Fibroblast of skin of scalp (primary cell): ENCODE measurements around the gene WNT2. TPM values are rescaled to one million over a fixed set of nuclear protein-coding genes. Genes with fewer than 3 reads are reported as not detected.

Source experiments
- DNase-seq: peaks from one replicate; pipeline ENCODE4 v3.0.0-alpha.2; 2013
- polyA plus RNA-seq, 2 experiments: library from polyadenylated mRNA; unstranded; fragments of 120-200 nt; gene quantifications; one replicate each; pipeline ENCODE4 v1.2.1, GENCODE V29; 2013; ENCODE audit not compliant: insufficient read length in 2 of 2

WNT2 gene
- 7.2 TPM for polyA plus RNA-seq (2013, experiment 1 of 2; ENCODE audit: insufficient read length)
- polyA plus RNA-seq (2013, experiment 2 of 2; ENCODE audit: insufficient read length): 7.3 TPM

- peak; percentile 14 for DNase-seq
Observed at GRCh38 chr7:117322741-117323304, at the start of gene WNT2. WNT2 (minus strand) TSS chr7:117323058; CDS start chr7:117322989, 69 bp downstream.

GRCh38 chr7:117372073-117372472 is 49.2 kb upstream of the WNT2 start:
- DNase-seq: no peak

- no peak for DNase-seq
Observed at GRCh38 chr7:117364339-117365080, 41.7 kb upstream of the WNT2 start.

GRCh38 chr7:117362294-117362888 is 39.5 kb upstream of the WNT2 start:
- DNase-seq: no peak

- no peak for DNase-seq
Observed at GRCh38 chr7:117350027-117350426, 27.2 kb upstream of the WNT2 start.

GRCh38 chr7:117349570-117349969 is 26.7 kb upstream of the WNT2 start:
- DNase-seq: no peak

- DNase-seq: no peak
Observed at GRCh38 chr7:117347962-117348672, 25.3 kb upstream of the WNT2 start.

- no peak for DNase-seq
Observed at GRCh38 chr7:117347480-117347879, 24.6 kb upstream of the WNT2 start.

- no peak for DNase-seq
Observed at GRCh38 chr7:117346161-117346560, 23.3 kb upstream of the WNT2 start.

- peak; percentile 52 for DNase-seq
Observed at GRCh38 chr7:117338020-117338419, 15.2 kb upstream of the WNT2 start.

- no peak for DNase-seq
Observed at GRCh38 chr7:117333168-117333567, 10.3 kb upstream of the WNT2 start.

- no peak for DNase-seq
Observed at GRCh38 chr7:117332031-117332430, 9.2 kb upstream of the WNT2 start.

GRCh38 chr7:117325836-117326235 is 3.0 kb upstream of the WNT2 start:
- peak; percentile 62 for DNase-seq

- DNase-seq: peak; percentile 36
Observed at GRCh38 chr7:117324960-117325359, 2.1 kb upstream of the WNT2 start.

GRCh38 chr7:117323851-117324711 is 1.2 kb upstream of the WNT2 start:
- peak; percentile 71 for DNase-seq

GRCh38 chr7:117323305-117323850 is 520 bp upstream of the WNT2 start:
- peak; percentile 14 for DNase-seq

GRCh38 chr7:117320523-117320922 is 2.3 kb downstream of the WNT2 start:
- no peak for DNase-seq

GRCh38 chr7:117319181-117319580 is 3.7 kb downstream of the WNT2 start:
- no peak for DNase-seq

- no peak for DNase-seq
Observed at GRCh38 chr7:117313582-117313981, 9.3 kb downstream of the WNT2 start.

- DNase-seq: no peak
Observed at GRCh38 chr7:117312593-117313580, 10.0 kb downstream of the WNT2 start.

GRCh38 chr7:117308891-117309290 is 14.0 kb downstream of the WNT2 start:
- DNase-seq: no peak
